Ascending aorta (tissue), 2 donors: ENCODE measurements around the gene INO80E. TPM values are rescaled to one million over a fixed set of nuclear protein-coding genes. Genes with fewer than 3 reads are reported as not detected.
A peak's percentile ranks its signal among the peaks of the same experiment; 100 is the strongest.

ENCODE experiments used
- DNase-seq, 2 donors: peaks; one replicate each; pipeline ENCODE4 v3.0.0-alpha.2; 2019; ENCODE audit warnings: low spot score in 2 of 2
- H3K27ac ChIP-seq, 2 donors: fragments of 200-600 bp; sonication (generic); one replicate each; pipeline ENCODE4 v1.5.1; 2016 to 2017; ENCODE audit warnings: mild to moderate bottlenecking in 1 of 2
- H3K27me3 ChIP-seq: fragments of 200-600 bp; sonication (generic); one replicate; pipeline ENCODE4 v1.5.1; 2017
- H3K36me3 ChIP-seq, 2 donors: fragments of 200-600 bp; sonication (generic); one replicate each; pipeline ENCODE4 v1.5.1; 2016
- H3K4me1 ChIP-seq, 2 donors: fragments of 200-600 bp; sonication (generic); one replicate each; pipeline ENCODE4 v1.5.1; 2016 to 2017; ENCODE audit warnings: mild to moderate bottlenecking in 1 of 2
- H3K4me3 ChIP-seq, 2 donors: fragments of 200-600 bp; sonication (generic); one replicate each; pipeline ENCODE4 v1.5.1; 2016 to 2017; ENCODE audit warnings: mild to moderate bottlenecking in 1 of 2
- H3K9me3 ChIP-seq, 2 donors: fragments of 200-600 bp; sonication (generic); one replicate each; pipeline ENCODE4 v1.5.1; 2016
- CTCF ChIP-seq, 3 experiments: fragments of 200-600 bp in 2 of 3; fragments of 450-650 bp in 1 of 3; sonication (generic) in 2 of 3; IDR thresholded peaks; one replicate each; pipeline ENCODE4 v1.5.1; 2016 to 2019; ENCODE audit warnings: antibody characterized with exemption in 3 of 3, mild to moderate bottlenecking in 1 of 3, moderate library complexity in 1 of 3
- intact Hi-C: fragments of 100-400 bp; cut with DNase I; formaldehyde crosslinking; loops from one replicate; pipeline ENCODE4 v1.15.1; 2023
- total RNA-seq: library from RNA; depleted of rRNA; stranded (reverse); fragments of >200 nt; gene quantifications from one replicate; pipeline ENCODE4 v1.1.0, GENCODE V29; 2016

Gene INO80E, protein sequence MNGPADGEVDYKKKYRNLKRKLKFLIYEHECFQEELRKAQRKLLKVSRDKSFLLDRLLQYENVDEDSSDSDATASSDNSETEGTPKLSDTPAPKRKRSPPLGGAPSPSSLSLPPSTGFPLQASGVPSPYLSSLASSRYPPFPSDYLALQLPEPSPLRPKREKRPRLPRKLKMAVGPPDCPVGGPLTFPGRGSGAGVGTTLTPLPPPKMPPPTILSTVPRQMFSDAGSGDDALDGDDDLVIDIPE
- 44.1 TPM for total RNA-seq

DNA sequence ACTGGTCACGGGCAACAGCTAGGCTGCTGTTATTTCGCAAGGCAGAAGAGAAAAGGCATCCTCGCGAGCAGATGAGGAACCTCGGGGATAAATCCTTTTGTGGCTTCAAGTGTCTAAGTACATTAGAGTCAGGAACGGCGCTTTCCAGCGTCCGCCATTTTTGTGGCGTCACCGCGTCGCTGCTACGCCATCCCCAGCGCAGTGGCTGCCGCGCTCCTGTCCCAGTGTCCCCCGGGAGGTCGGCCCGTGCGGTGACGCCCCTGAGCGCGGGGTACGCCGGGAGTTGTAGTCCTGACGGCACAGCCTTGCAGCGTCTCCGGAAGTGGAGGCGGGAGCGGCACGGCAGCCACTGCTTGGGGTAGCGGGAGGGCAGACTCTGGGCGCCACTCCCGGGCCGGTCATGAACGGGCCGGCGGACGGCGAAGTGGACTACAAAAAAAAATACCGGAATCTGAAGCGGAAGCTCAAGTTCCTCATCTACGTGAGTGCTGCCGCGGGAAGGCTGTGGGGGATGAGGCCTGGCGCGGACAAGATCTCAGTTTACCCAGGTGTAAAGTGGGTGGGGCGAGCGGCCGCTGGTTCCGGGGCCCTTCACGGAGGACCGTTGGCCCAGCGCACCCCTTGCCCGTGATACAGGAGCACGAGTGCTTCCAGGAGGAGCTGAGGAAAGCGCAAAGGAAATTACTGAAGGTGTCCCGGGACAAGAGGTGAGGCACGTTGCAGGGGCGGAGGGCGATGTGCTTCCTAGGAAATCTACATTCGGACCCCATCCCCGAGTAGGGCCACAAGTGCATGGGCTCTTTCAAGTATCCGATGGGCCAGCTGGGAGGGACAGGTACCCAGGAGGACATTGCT, at the start of gene INO80E:
TSS of gene INO80E (plus strand) at position 331 of the 855 bp plus-strand sequence. CDS start at position 401, 70 bp downstream.
- Histone ChIP-seq H3K4me1 (peaks cover 4 to 15% of the 10 kb centered on the region in 2 donors), H3K4me3 (peak within 1 kb of the TSS; percentile 69 to 77), H3K9me3 (no peaks in the 10 kb centered on the region), H3K27ac (peak within 1 kb of the TSS; percentile 84 to 91), H3K36me3 (peaks cover 24 to 42% of the 10 kb centered on the region in 2 donors), H3K27me3 (no peaks in the 10 kb centered on the region)
- intact Hi-C loops, result loop anchor here (1.0 to 5.0 kb wide), 5 partner anchors 23 to 189 kb away; partner anchors contain the start of genes MAZ, MVP, TAOK2 and TMEM219
- no peak for TF ChIP-seq CTCF (IDR thresholded peaks at IDR 0.05)
- DNase-seq, result peak; percentile 91 to 99

DNA sequence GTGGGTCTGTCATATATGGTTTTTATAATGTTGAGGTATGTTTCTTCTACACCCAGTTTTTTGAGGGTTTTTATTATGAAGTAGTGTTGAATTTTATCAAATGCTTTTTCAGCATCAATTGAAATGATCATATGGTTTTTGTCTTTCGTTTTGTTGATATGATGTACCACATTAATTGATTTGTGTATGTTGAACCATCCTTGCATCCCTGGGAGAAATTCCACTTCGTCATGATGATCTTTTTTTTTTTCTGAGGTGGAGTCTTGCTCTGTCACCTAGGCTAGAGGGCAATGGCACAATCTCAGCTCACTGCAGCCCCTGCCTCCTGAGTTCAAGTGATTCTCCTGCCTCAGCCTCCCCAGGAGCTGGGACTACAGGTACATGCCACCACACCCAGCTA, 48.1 kb upstream of the INO80E start:
- DNase-seq, result no peak
- H3K4me1 ChIP-seq, result no peaks in the 10 kb centered on the region
- no peaks in the 10 kb centered on the region for H3K27me3 ChIP-seq
- H3K4me3 ChIP-seq, result no peak overlapping the region
- no peaks in the 10 kb centered on the region for H3K9me3 ChIP-seq
- TF ChIP-seq CTCF (IDR thresholded peaks at IDR 0.05), result no peak
- no peak overlapping the region for H3K27ac ChIP-seq
- no peaks in the 10 kb centered on the region for H3K36me3 ChIP-seq
- intact Hi-C loops, result no loop called here

- Histone ChIP-seq H3K36me3 (no peaks in the 10 kb centered on the region), H3K4me3 (no peak overlapping the region), H3K27ac (no peak overlapping the region), H3K27me3 (no peaks in the 10 kb centered on the region), H3K9me3 (no peaks in the 10 kb centered on the region), H3K4me1 (no peaks in the 10 kb centered on the region)
- DNase-seq, result no peak
- TF ChIP-seq CTCF (IDR thresholded peaks at IDR 0.05), result no peak
- intact Hi-C loops, result no loop called here
Measured at GRCh38 chr16:29950806-29951461, 45.1 kb upstream of the INO80E start.

DNA sequence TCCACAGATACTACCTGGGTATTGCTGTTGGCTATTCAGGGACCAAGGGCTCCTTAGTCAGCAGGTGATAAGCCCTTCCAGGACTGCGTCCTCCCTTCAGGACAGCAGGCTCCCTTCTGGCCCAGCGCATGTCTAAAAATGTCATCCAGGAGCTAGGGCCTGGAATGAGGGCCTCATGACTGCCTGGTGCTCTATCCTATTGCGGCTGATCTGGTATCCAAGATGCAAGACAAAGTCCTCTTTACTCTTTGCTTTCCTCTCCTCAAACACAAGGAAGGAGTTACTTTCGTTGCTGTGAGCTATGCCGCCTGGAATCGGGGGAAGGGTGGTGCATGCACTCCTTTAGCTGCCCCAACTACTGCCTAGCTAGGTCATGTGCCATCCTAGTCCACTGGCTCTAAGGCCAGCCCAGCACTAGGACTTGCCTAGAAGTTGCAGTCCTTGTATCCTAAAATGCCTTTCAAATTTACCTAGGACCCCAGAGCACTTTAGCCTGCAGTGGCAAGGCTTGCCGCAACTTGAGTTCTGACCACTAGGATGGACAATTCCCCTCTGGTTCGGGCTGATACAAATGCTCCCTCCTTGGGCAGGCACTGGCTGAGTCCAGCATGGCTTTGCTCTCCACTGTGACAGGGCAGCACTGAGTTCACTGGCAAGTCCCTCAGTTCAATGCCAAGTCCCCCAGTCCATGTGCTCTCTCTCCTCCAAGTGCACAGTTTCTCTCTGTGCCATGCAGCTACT, 44.2 kb upstream of the INO80E start:
- no peak overlapping the region for H3K4me3 ChIP-seq
- no peaks in the 10 kb centered on the region for H3K36me3 ChIP-seq
- TF ChIP-seq CTCF (IDR thresholded peaks at IDR 0.05), result no peak
- no peaks in the 10 kb centered on the region for H3K27me3 ChIP-seq
- no peaks in the 10 kb centered on the region for H3K9me3 ChIP-seq
- H3K27ac ChIP-seq, result no peak overlapping the region
- H3K4me1 ChIP-seq, result no peaks in the 10 kb centered on the region
- intact Hi-C loops, result no loop called here
- no peak for DNase-seq

DNA sequence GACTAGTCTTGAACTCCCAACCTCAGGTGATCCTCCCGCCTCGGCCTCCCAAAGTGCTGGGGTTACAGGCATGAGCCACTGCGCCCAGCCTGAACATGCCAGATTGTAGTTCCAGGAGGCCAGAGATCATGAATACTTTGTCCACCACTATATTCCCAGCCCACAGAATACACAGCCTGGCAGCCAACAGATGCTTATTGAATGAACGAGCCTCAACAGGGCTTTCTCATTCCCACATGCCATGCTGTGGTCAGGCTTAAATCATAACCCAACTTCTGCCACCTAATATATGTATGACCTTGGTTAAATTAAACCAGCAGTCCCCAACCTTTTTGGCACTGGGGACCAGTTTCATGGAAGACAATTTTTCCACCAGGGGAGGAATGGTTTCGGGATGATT, 37.3 kb upstream of the INO80E start:
- H3K4me1 ChIP-seq, result peaks cover 0 to 2% of the 10 kb centered on the region in 2 donors
- no peak for DNase-seq
- intact Hi-C loops, result no loop called here
- TF ChIP-seq CTCF (IDR thresholded peaks at IDR 0.05), result no peak
- no peaks in the 10 kb centered on the region for H3K27me3 ChIP-seq
- H3K9me3 ChIP-seq, result no peaks in the 10 kb centered on the region
- H3K4me3 ChIP-seq, result no peak overlapping the region
- H3K27ac ChIP-seq, result no peak overlapping the region
- no peaks in the 10 kb centered on the region for H3K36me3 ChIP-seq
